ENCODE measurements around the gene BAZ1A.

The BAZ1A gene

DNA sequence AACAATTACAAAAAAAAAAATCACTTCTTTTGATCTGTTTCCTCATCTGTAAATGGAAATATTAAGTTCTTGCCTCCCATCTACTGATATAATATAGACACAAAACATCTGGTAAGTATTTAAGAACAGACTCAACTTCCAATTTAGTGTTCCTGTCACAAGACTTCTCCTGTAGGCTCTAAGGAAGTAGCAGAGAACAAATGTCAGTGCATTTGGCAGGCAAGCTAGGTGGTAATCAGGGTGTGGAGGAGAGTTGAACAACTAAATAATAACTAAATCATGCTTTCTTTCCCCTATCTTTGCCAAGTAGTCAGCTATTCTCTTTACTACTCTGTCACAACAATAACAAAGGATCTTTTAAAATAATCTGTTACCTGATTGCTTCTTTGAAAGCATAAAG lies 22.1 kb downstream of the BAZ1A start:
- H3K4me3 ChIP-seq (ENCODE audit: extremely low read depth, insufficient read depth, low read length, poor library complexity, severe bottlenecking), result no peak overlapping the region
- no peak overlapping the region for H3K27ac ChIP-seq (ENCODE audit: low read depth, low read length, severe bottlenecking)
- peaks cover 67% of the 10 kb centered on the region for H3K36me3 ChIP-seq (ENCODE audit: control insufficient read depth, insufficient read depth, low read length)

DNA sequence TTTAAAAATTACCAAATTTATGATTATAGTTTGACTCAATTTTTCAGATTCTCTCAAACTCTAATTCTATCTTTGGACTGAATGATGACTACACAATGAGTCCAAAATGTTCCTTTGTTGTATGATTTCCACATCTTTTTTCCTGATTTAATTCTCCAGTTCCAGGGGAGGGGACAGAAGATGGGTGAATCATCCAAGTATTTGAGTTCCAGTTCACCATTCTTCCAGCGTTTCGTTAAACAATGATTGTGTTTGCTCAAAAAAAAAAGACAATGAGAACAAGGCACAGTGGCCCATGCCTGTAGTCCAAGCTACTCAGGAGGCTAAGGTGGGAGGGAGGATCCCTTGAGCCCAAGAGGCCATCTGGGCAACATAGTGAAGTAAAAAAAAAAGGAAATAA lies 23.8 kb downstream of the BAZ1A start:
- Histone ChIP-seq H3K4me3 (ENCODE audit: extremely low read depth, insufficient read depth, low read length, poor library complexity, severe bottlenecking) (no peak overlapping the region), H3K9me3 (ENCODE audit: control insufficient read depth, low read length) (no peaks in the 10 kb centered on the region), H3K36me3 (ENCODE audit: control insufficient read depth, insufficient read depth, low read length) (peaks cover 69% of the 10 kb centered on the region), H3K4me1 (ENCODE audit: control insufficient read depth, insufficient read depth, low read length, poor library complexity, severe bottlenecking) (no peaks in the 10 kb centered on the region), H3K27ac (ENCODE audit: low read depth, low read length, severe bottlenecking) (no peak overlapping the region)
- 78 to 95% methylated on average over 2 of the region's 2 CpGs for whole genome bisulfite sequencing, 2 experiments (ENCODE audit: insufficient coverage in 2 of 2)

More for the DNA sequence above, 22.1 kb downstream of the BAZ1A start:
- no peaks in the 10 kb centered on the region for H3K4me1 ChIP-seq (ENCODE audit: control insufficient read depth, insufficient read depth, low read length, poor library complexity, severe bottlenecking)
- H3K9me3 ChIP-seq (ENCODE audit: control insufficient read depth, low read length), result no peaks in the 10 kb centered on the region

DNA sequence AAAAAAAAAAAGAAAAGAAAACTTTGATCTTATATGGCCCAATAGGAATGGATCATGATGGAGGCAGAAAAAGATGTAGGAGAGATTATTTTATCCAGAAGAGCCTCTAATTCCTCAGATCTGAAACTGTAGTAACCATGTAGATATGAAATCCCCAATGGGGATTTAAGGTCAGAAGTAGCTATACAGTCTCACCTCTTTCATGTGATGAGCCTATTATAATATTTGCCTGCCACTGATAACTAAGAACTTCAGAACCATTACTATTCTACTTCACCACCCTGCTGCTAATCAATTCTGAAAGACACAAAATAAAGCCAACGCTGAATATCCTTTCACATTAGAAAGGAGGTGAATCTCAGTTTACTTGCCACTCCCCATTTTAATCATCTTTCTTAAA lies 29.3 kb downstream of the BAZ1A start:
- WGBS, 2 experiments (ENCODE audit: insufficient coverage in 2 of 2), result 80 to 100% methylated on average over 1 of the region's 1 CpG
- Histone ChIP-seq H3K9me3 (ENCODE audit: control insufficient read depth, low read length) (no peaks in the 10 kb centered on the region), H3K27ac (ENCODE audit: low read depth, low read length, severe bottlenecking) (no peak overlapping the region), H3K4me3 (ENCODE audit: extremely low read depth, insufficient read depth, low read length, poor library complexity, severe bottlenecking) (no peak overlapping the region), H3K4me1 (ENCODE audit: control insufficient read depth, insufficient read depth, low read length, poor library complexity, severe bottlenecking) (no peaks in the 10 kb centered on the region), H3K36me3 (ENCODE audit: control insufficient read depth, insufficient read depth, low read length) (peaks cover 41% of the 10 kb centered on the region)

DNA sequence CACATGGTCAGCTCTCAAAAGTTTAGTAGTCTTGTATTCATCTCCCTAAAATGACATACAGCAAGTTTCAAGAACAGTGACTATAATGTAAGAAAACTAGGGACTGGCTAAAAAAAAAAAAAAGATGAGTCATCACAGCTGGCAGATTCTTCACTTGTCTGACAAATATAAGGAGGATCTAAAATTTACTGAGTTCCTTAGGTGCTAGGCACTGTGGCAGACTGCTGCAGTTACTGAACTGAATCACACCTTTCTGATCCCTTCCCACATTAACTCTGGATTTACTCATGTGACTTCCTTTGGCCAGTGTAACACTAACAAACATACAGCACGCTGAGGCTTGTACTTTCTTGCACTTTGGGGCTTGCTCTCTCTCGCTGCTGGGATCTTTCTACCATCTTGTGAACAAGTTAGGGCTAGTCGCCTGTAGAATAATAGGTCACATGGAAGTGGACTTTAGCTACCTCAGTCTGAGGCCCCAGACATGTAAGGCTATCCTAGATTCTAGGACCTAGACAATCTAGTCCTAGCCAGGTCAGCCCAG lies 32.1 kb downstream of the BAZ1A start:
- Histone ChIP-seq H3K4me3 (ENCODE audit: extremely low read depth, insufficient read depth, low read length, poor library complexity, severe bottlenecking) (no peak overlapping the region), H3K9me3 (ENCODE audit: control insufficient read depth, low read length) (no peaks in the 10 kb centered on the region), H3K4me1 (ENCODE audit: control insufficient read depth, insufficient read depth, low read length, poor library complexity, severe bottlenecking) (no peaks in the 10 kb centered on the region), H3K36me3 (ENCODE audit: control insufficient read depth, insufficient read depth, low read length) (peaks cover 36% of the 10 kb centered on the region), H3K27ac (ENCODE audit: low read depth, low read length, severe bottlenecking) (peak overlapping the region; percentile 23)
- WGBS, 2 experiments (ENCODE audit: insufficient coverage in 2 of 2), result 84% methylated on average over 3 of the region's 3 CpGs; no CpG with 5 or more reads in 1 of the 2 experiments

DNA sequence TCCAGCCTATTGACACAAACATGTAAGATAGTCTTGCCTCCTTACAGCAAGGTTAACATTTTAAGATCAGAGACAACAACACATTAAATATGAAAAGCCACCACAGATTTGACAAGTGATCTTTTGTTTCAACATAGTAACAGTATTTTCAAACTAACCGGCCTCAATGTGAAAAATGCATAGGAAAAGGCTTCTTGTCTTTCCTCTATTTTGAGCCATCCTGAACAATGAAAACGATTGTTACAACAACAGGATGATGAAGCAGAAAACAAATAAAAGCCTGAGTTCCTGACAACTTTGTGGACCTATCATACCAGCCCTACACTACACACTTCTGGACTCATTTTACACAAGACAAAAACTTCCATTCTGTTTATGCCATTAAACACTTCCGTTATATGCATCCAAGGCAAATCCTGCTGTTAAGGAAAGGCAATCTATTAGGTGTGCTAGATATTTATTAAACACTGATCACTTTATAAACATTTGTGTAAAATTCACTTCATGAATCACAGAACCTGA lies 37.3 kb downstream of the BAZ1A start:
- Histone ChIP-seq H3K27ac (ENCODE audit: low read depth, low read length, severe bottlenecking) (peak overlapping the region; percentile 58), H3K4me1 (ENCODE audit: control insufficient read depth, insufficient read depth, low read length, poor library complexity, severe bottlenecking) (no peaks in the 10 kb centered on the region), H3K4me3 (ENCODE audit: extremely low read depth, insufficient read depth, low read length, poor library complexity, severe bottlenecking) (no peak overlapping the region), H3K36me3 (ENCODE audit: control insufficient read depth, insufficient read depth, low read length) (peaks cover 10% of the 10 kb centered on the region), H3K9me3 (ENCODE audit: control insufficient read depth, low read length) (no peaks in the 10 kb centered on the region)
- 67 to 83% methylated on average over 1 of the region's 3 CpGs for WGBS, 2 experiments (ENCODE audit: insufficient coverage in 2 of 2)

DNA sequence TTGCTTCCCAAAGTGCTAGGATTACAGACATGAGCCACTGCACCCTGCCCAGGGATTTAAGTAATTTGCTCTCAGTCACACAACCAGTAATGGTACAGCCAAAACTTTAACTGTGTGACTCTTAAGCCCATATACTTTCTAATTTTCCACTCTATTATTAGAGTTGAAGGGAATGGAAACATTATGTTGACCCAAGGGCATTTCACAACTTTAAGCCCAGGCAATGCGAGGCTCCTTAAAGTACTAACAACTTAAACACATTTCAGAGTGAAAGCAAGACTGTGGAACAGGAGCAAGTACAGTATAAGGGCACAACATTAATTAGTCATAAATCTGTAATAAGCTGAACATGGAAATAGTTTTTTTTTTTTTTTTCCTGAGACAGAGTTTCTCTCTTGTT lies 39.8 kb downstream of the BAZ1A start:
- Histone ChIP-seq H3K36me3 (ENCODE audit: control insufficient read depth, insufficient read depth, low read length) (peaks cover 4% of the 10 kb centered on the region), H3K27ac (ENCODE audit: low read depth, low read length, severe bottlenecking) (no peak overlapping the region), H3K4me1 (ENCODE audit: control insufficient read depth, insufficient read depth, low read length, poor library complexity, severe bottlenecking) (no peaks in the 10 kb centered on the region), H3K4me3 (ENCODE audit: extremely low read depth, insufficient read depth, low read length, poor library complexity, severe bottlenecking) (no peak overlapping the region), H3K9me3 (ENCODE audit: control insufficient read depth, low read length) (no peaks in the 10 kb centered on the region)
- no CpG with 5 or more reads among the region's 1 CpG for WGBS, 2 experiments (ENCODE audit: insufficient coverage in 2 of 2)

DNA sequence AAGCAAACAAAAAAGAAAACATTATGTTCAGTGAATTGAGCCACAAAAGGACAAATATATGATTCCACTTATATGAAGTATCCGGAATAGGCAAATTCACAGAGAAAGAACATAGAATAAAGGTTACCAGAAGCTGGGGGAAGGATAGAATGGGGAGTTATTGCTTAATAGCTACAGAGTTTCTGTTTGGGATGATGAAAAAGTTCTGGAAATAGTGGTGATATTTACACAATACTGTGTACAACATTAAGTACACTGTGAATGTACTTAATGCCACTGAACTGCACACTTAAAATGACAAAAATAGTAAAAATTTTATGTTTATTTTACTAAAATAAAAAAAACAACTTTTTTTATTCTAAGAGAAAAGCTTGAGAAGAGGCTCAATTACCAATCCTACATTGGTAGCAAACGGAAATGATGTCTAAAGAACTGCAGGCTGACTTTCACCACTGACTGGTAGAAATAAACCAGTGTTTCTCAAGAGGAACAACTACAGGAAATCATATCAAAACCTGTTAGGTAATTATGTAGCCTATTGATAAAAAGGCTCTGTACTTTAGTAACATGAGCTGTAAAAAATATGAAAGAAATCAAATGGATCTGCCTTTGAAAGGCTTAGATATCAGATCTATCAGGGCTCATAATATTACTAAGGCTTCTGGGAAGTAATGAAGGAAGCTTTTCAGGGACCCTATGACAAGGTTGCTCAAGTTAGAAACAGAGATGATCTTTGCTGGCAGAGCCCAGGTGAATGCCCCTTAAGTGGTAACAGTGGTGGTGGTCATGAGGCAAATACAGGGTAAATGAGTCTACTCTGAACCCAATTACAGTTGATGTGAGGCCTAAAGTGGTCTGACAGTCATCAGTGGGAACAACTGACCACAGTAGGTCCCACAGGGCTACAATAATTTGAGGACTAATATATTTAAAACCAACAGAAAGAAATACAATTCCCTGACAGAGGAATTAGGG lies 41.3 kb downstream of the BAZ1A start:
- H3K27ac ChIP-seq (ENCODE audit: low read depth, low read length, severe bottlenecking), result no peak overlapping the region
- H3K9me3 ChIP-seq (ENCODE audit: control insufficient read depth, low read length), result no peaks in the 10 kb centered on the region
- peaks cover 5% of the 10 kb centered on the region for H3K36me3 ChIP-seq (ENCODE audit: control insufficient read depth, insufficient read depth, low read length)
- WGBS, 2 experiments (ENCODE audit: insufficient coverage in 2 of 2), result 100% methylated on average over 2 of the region's 2 CpGs; no CpG with 5 or more reads in 1 of the 2 experiments
- no peak overlapping the region for H3K4me3 ChIP-seq (ENCODE audit: extremely low read depth, insufficient read depth, low read length, poor library complexity, severe bottlenecking)
- no peaks in the 10 kb centered on the region for H3K4me1 ChIP-seq (ENCODE audit: control insufficient read depth, insufficient read depth, low read length, poor library complexity, severe bottlenecking)

DNA sequence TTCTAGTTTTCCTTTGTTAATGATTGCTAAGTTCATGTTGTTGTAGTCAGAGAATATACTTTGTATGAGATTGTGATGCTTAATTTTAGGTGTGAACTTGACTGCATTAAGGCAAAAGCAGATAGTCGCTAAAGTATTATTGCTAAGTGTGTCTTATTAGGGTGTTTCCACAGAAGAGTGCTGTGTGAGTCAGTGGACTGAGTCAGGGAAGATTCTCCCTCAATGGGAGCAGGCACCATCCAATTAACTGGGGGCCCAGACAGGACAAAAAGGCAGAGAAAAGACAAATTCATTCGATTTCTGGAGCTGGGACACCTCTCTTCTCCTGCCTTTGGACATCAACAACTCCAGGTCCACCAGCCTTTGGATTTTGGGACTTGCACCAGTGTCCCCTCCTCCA lies 48.5 kb downstream of the BAZ1A start:
- H3K9me3 ChIP-seq (ENCODE audit: control insufficient read depth, low read length), result no peaks in the 10 kb centered on the region
- H3K36me3 ChIP-seq (ENCODE audit: control insufficient read depth, insufficient read depth, low read length), result peaks cover 50% of the 10 kb centered on the region
- 91 to 96% methylated on average over 2 of the region's 2 CpGs for WGBS, 2 experiments (ENCODE audit: insufficient coverage in 2 of 2)
- H3K27ac ChIP-seq (ENCODE audit: low read depth, low read length, severe bottlenecking), result no peak overlapping the region
- no peaks in the 10 kb centered on the region for H3K4me1 ChIP-seq (ENCODE audit: control insufficient read depth, insufficient read depth, low read length, poor library complexity, severe bottlenecking)
- no peak overlapping the region for H3K4me3 ChIP-seq (ENCODE audit: extremely low read depth, insufficient read depth, low read length, poor library complexity, severe bottlenecking)

DNA sequence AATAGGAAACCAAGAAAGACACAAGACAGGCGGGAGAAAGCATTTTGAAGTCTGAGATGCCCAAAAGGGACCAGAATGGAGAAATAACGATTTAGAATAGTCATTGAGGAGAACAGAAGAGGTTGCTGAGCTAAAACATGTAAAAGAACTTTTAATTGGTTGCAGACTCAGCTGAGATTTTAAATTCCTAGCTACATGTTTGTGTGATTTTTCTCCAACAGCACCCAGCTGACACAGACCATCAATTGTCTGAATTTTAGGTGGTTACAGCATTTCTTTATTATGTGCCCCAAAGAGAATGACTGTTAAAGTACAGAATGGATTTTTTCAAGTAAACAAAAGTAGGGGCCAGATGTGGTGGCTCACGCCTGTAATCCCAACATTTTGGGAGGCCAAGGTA lies 50.3 kb downstream of the BAZ1A start:
- 96 to 100% methylated on average over 3 of the region's 3 CpGs for WGBS, 2 experiments (ENCODE audit: insufficient coverage in 2 of 2)
- H3K9me3 ChIP-seq (ENCODE audit: control insufficient read depth, low read length), result no peaks in the 10 kb centered on the region
- H3K4me3 ChIP-seq (ENCODE audit: extremely low read depth, insufficient read depth, low read length, poor library complexity, severe bottlenecking), result no peak overlapping the region
- no peaks in the 10 kb centered on the region for H3K4me1 ChIP-seq (ENCODE audit: control insufficient read depth, insufficient read depth, low read length, poor library complexity, severe bottlenecking)
- H3K27ac ChIP-seq (ENCODE audit: low read depth, low read length, severe bottlenecking), result no peak overlapping the region
- H3K36me3 ChIP-seq (ENCODE audit: control insufficient read depth, insufficient read depth, low read length), result peaks cover 61% of the 10 kb centered on the region

DNA sequence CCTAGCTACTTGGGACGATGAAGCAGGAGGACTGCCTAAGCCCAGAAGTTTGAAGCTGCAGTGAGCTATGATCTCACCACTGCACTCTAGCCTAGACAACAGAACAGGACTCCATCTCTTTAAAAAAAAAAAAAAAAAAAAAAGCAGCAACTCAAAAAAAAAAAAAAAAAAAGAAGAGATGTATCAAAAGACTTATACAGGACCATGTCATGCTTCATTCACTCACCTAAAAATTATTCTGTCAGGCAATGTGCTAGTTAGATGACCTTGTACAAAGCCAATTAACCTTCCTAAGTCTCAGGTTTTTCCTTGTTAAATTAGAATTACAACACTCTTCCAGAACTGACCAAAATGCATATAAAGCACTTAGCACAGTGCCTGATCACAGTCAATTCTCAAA lies 50.9 kb downstream of the BAZ1A start:
- Histone ChIP-seq H3K4me1 (ENCODE audit: control insufficient read depth, insufficient read depth, low read length, poor library complexity, severe bottlenecking) (no peaks in the 10 kb centered on the region), H3K9me3 (ENCODE audit: control insufficient read depth, low read length) (no peaks in the 10 kb centered on the region), H3K27ac (ENCODE audit: low read depth, low read length, severe bottlenecking) (no peak overlapping the region), H3K4me3 (ENCODE audit: extremely low read depth, insufficient read depth, low read length, poor library complexity, severe bottlenecking) (no peak overlapping the region), H3K36me3 (ENCODE audit: control insufficient read depth, insufficient read depth, low read length) (peaks cover 63% of the 10 kb centered on the region)
- 100% methylated on average over 1 of the region's 1 CpG for WGBS, 2 experiments (ENCODE audit: insufficient coverage in 2 of 2)

DNA sequence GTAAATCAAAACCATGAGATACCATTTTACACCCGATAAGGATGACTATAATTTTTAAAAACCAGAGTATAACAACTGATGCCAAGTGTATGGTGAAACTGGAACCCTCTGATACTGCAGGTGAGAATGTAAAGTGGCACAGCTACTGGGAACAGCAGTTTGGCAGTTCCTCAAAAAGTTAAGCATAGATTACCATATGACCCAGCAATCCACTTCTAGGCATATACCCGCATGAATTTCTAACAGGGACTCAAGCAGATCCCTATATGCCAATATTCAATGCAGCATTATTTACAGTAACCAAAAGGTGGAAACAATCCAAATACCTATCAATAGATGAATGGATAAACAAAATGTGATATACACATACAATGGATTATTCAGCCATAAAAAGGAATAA lies 57.4 kb downstream of the BAZ1A start:
- no peak overlapping the region for H3K4me3 ChIP-seq (ENCODE audit: extremely low read depth, insufficient read depth, low read length, poor library complexity, severe bottlenecking)
- 100% methylated on average over 1 of the region's 2 CpGs; no CpG with 5 or more reads in 1 of the 2 experiments for WGBS, 2 experiments (ENCODE audit: insufficient coverage in 2 of 2)
- no peaks in the 10 kb centered on the region for H3K4me1 ChIP-seq (ENCODE audit: control insufficient read depth, insufficient read depth, low read length, poor library complexity, severe bottlenecking)
- H3K27ac ChIP-seq (ENCODE audit: low read depth, low read length, severe bottlenecking), result no peak overlapping the region
- H3K9me3 ChIP-seq (ENCODE audit: control insufficient read depth, low read length), result no peaks in the 10 kb centered on the region
- peaks cover 31% of the 10 kb centered on the region for H3K36me3 ChIP-seq (ENCODE audit: control insufficient read depth, insufficient read depth, low read length)

Data from mesodermal cell (in vitro differentiated cells).